H1 (cell line): ENCODE measurements around the gene QSER1. TPM values are rescaled to one million over a fixed set of nuclear protein-coding genes. Genes with fewer than 3 reads are reported as not detected.

ENCODE experiments used
- CTCF ChIA-PET: fragments of 300-600 bp; sonication (Branson Sonifier 250); formaldehyde crosslinking; loops from one replicate; lab custom pipeline; 2021; ENCODE audit not compliant: partially characterized antibody; lab: Charles Lee
- POLR2A ChIA-PET: fragments of 300-600 bp; sonication (Branson Sonifier 250); formaldehyde crosslinking; loops from one replicate; lab custom pipeline; 2021; ENCODE audit warnings: inconsistent platforms; ENCODE audit not compliant: partially characterized antibody; lab: Charles Lee
- DNase-seq, 2 experiments: peaks; one replicate each; pipeline versions ENCODE4 v3.0.0 to v3.0.0-alpha.2; 2010 to 2022; ENCODE audit warnings: low spot score in 2 of 2, low read depth in 1 of 2, mixed read lengths in 1 of 2
- FAIRE-seq: peaks from 2 replicates; lab custom pipeline; 2011; peaks lifted over from hg19 to GRCh38; lab: Jason Lieb, UNC
- H2AFZ ChIP-seq: 2 replicates; pipeline ENCODE4 v1.8.1; 2012; ENCODE audit warnings: low read length, inconsistent platforms
- H2AK5ac ChIP-seq: 2 replicates; pipeline ENCODE4 v1.6.1; 2013; ENCODE audit warnings: low read depth, low read length
- H2BK120ac ChIP-seq: replicated peaks from 2 replicates; pipeline ENCODE3; 2013; ENCODE audit warnings: low read depth, low read length, inconsistent platforms
- H2BK12ac ChIP-seq: 2 replicates; pipeline ENCODE4 v1.6.1; 2013; ENCODE audit warnings: low read depth, low read length
- H2BK15ac ChIP-seq: 2 replicates; pipeline ENCODE4 v1.6.1; 2013; ENCODE audit warnings: low read length
- H2BK20ac ChIP-seq: 2 replicates; pipeline ENCODE4 v1.6.1; 2013; ENCODE audit warnings: low read length
- H2BK5ac ChIP-seq: 2 replicates; pipeline ENCODE4 v1.6.1; 2013; ENCODE audit warnings: low read depth, low read length
- H3K14ac ChIP-seq: 2 replicates; pipeline ENCODE4 v1.6.1; 2013; ENCODE audit warnings: inconsistent platforms; ENCODE audit not compliant: insufficient read length
- H3K18ac ChIP-seq: 2 replicates; pipeline ENCODE4 v1.6.1; 2013; ENCODE audit warnings: low read length; ENCODE audit errors: extremely low read depth
- H3K23ac ChIP-seq: 2 replicates; pipeline ENCODE4 v1.6.1; 2013; ENCODE audit warnings: inconsistent platforms; ENCODE audit not compliant: insufficient read length
- H3K23me2 ChIP-seq: 2 replicates; pipeline ENCODE4 v1.6.1; 2013; ENCODE audit warnings: low read depth, low read length
- H3K27ac ChIP-seq: 2 replicates; pipeline ENCODE4 v1.6.1; 2011; ENCODE audit warnings: low read depth, low read length, inconsistent platforms
- H3K27me3 ChIP-seq, 4 experiments: replicated peaks in 1 of 4; 1 replicate in 1 of 4; 2 replicates in 3 of 4; pipeline versions ENCODE4 v1.6.1 to v1.8.1; 2011 to 2013; ENCODE audit warnings: low read length in 3 of 4, mild to moderate bottlenecking in 3 of 4, inconsistent platforms in 2 of 4, mixed read lengths in 2 of 4, moderate library complexity in 1 of 4; ENCODE audit not compliant: control insufficient read depth in 3 of 4, insufficient read depth in 3 of 4; ENCODE audit errors: extremely low read depth in 1 of 4
- H3K36me3 ChIP-seq, 4 experiments: 2 replicates each; pipeline versions ENCODE4 v1.6.1 to v1.8.1; 2011 to 2013; ENCODE audit warnings: mild to moderate bottlenecking in 4 of 4, low read length in 3 of 4, moderate library complexity in 2 of 4, control low read depth in 1 of 4, inconsistent platforms in 1 of 4; ENCODE audit not compliant: insufficient read depth in 4 of 4, control insufficient read depth in 2 of 4
- H3K4ac ChIP-seq: replicated peaks from 2 replicates; pipeline ENCODE3; 2013; ENCODE audit warnings: low read length, low read depth, mixed read lengths, inconsistent platforms; ENCODE audit not compliant: insufficient read length
- H3K4me1 ChIP-seq, 4 experiments: replicated peaks in 1 of 4; 1 replicate in 1 of 4; 2 replicates in 3 of 4; pipeline versions ENCODE4 v1.6.1 to v1.8.1; 2011 to 2013; ENCODE audit warnings: low read length in 3 of 4, inconsistent platforms in 2 of 4, mixed read lengths in 1 of 4; ENCODE audit not compliant: insufficient read depth in 4 of 4, control insufficient read depth in 3 of 4
- H3K4me2 ChIP-seq, 2 experiments: 2 replicates each; pipeline versions ENCODE4 v1.6.1 to v1.8.1; 2011 to 2013; ENCODE audit warnings: low read depth in 2 of 2, low read length in 2 of 2, control low read depth in 1 of 2, inconsistent platforms in 1 of 2, mild to moderate bottlenecking in 1 of 2; ENCODE audit not compliant: insufficient read depth in 1 of 2
- H3K4me3 ChIP-seq, 4 experiments: fragments of 200-600, 300-600 bp in 1 of 4; sonication (generic), shearing (Covaris generic), sonication (Bioruptor Twin) in 1 of 4; 2 replicates each; pipeline versions ENCODE4 v1.5.1 to v1.8.1; 2011 to 2016; ENCODE audit warnings: low read length in 4 of 4, low read depth in 3 of 4, control low read depth in 2 of 4, inconsistent platforms in 2 of 4, mild to moderate bottlenecking in 2 of 4, mixed read lengths in 1 of 4, moderate library complexity in 1 of 4; ENCODE audit not compliant: insufficient read depth in 2 of 4; ENCODE audit errors: extremely low read depth in 1 of 4
- H3K56ac ChIP-seq: replicated peaks from 2 replicates; pipeline ENCODE3; 2013; ENCODE audit warnings: low read depth, mild to moderate bottlenecking, mixed read lengths, low read length, inconsistent platforms; ENCODE audit not compliant: insufficient read length
- H3K79me1 ChIP-seq: 2 replicates; pipeline ENCODE4 v1.6.1; 2013; ENCODE audit warnings: low read depth, low read length, control low read depth
- H3K79me2 ChIP-seq, 2 experiments: 2 replicates each; pipeline versions ENCODE4 v1.6.1 to v1.8.1; 2012 to 2013; ENCODE audit warnings: low read length in 2 of 2, mild to moderate bottlenecking in 2 of 2, inconsistent platforms in 1 of 2; ENCODE audit not compliant: insufficient read depth in 2 of 2, control insufficient read depth in 1 of 2
- H3K9ac ChIP-seq, 4 experiments: replicated peaks in 1 of 4; 1 replicate in 1 of 4; 2 replicates in 3 of 4; pipeline versions ENCODE4 v1.6.1 to v1.8.1; 2011 to 2013; ENCODE audit warnings: low read depth in 3 of 4, low read length in 3 of 4, control low read depth in 2 of 4, mild to moderate bottlenecking in 2 of 4, moderate library complexity in 2 of 4, inconsistent platforms in 1 of 4; ENCODE audit errors: extremely low read depth in 1 of 4
- H3K9me3 ChIP-seq, 2 experiments: 2 replicates each; pipeline versions ENCODE4 v1.6.1 to v1.8.1; 2012 to 2013; ENCODE audit warnings: mild to moderate bottlenecking in 2 of 2, moderate library complexity in 2 of 2, control low read depth in 1 of 2, inconsistent platforms in 1 of 2, low read depth in 1 of 2, low read length in 1 of 2, mixed read lengths in 1 of 2; ENCODE audit not compliant: insufficient read depth in 2 of 2
- H4K20me1 ChIP-seq, 2 experiments: replicated peaks in 1 of 2; 2 replicates each; pipeline versions ENCODE3 to v1.8.1; 2011 to 2013; ENCODE audit warnings: inconsistent platforms in 2 of 2, low read length in 2 of 2, mild to moderate bottlenecking in 1 of 2; ENCODE audit not compliant: insufficient read depth in 2 of 2, control insufficient read depth in 1 of 2
- H4K5ac ChIP-seq: 2 replicates; pipeline ENCODE4 v1.6.1; 2013; ENCODE audit warnings: low read length, low read depth, mixed read lengths, inconsistent platforms; ENCODE audit not compliant: insufficient read length
- H4K8ac ChIP-seq: 2 replicates; pipeline ENCODE4 v1.8.0; 2013; ENCODE audit warnings: mild to moderate bottlenecking, moderate library complexity, low read length, inconsistent platforms; ENCODE audit not compliant: insufficient read depth; ENCODE audit errors: extremely low read depth
- H4K91ac ChIP-seq: replicated peaks from 2 replicates; pipeline ENCODE3; 2013; ENCODE audit warnings: low read length, mixed read lengths, inconsistent platforms; ENCODE audit not compliant: insufficient read length
- EGR1 ChIP-seq: IDR thresholded peaks from 2 replicates; pipeline ENCODE4 v1.6.1; 2011; ENCODE audit warnings: low read depth, low read length, borderline replicate concordance
- HDAC2 ChIP-seq, 2 experiments: fragments of 300-600 bp in 1 of 2; sonication (generic) in 1 of 2; IDR thresholded peaks; 2 replicates each; pipeline ENCODE4 v1.6.1; 2011 to 2012; ENCODE audit warnings: low read depth in 2 of 2, low read length in 2 of 2, mild to moderate bottlenecking in 2 of 2, moderate library complexity in 2 of 2, borderline replicate concordance in 1 of 2, inconsistent platforms in 1 of 2
- PHF8 ChIP-seq: fragments of 200-600 bp; sonication (generic); conservative IDR thresholded peaks from 2 replicates; pipeline ENCODE4 v1.7.1; 2012; ENCODE audit warnings: low read depth, mild to moderate bottlenecking, inconsistent platforms, low read length, moderate library complexity
- POLR2A ChIP-seq, 2 experiments: IDR thresholded peaks; 1 replicate in 1 of 2; 2 replicates in 1 of 2; pipeline ENCODE4 v1.6.1; 2011; ENCODE audit warnings: low read depth in 2 of 2, low read length in 2 of 2, mild to moderate bottlenecking in 2 of 2; ENCODE audit errors: control extremely low read depth in 1 of 2
- POLR2AphosphoS5 ChIP-seq: IDR thresholded peaks from 2 replicates; pipeline ENCODE4 v1.6.1; 2011; ENCODE audit warnings: low read depth, low read length
- WGBS, 2 experiments: shearing (Covaris generic) in 1 of 2; methylation state at CpG; one replicate each; pipeline versions ENCODE4 v1.1.6 to v1.1.7; 2013 to 2015; ENCODE audit warnings: low lambda C conversion rate in 2 of 2, mixed read lengths in 2 of 2, inconsistent platforms in 1 of 2, low coverage in 1 of 2, missing lambda C conversion rate in 1 of 2; ENCODE audit not compliant: insufficient replicate concordance in 2 of 2, insufficient coverage in 1 of 2, insufficient read length in 1 of 2; ENCODE audit errors: extremely low coverage in 1 of 2, missing lambda C conversion rate in 1 of 2; 5-methylcytosine and 5-hydroxymethylcytosine counted together
- polyA plus RNA-seq, 7 experiments: library from polyadenylated mRNA; depleted of rRNA in 3 of 7; stranded (reverse) in 5 of 7; unstranded in 2 of 7; fragments of >200 nt in 5 of 7; fragments of 200-250 nt in 2 of 7; gene quantifications; 1 replicate in 5 of 7; 2 replicates in 1 of 7; 4 replicates in 1 of 7; pipeline versions ENCODE4 v1.2.1 to v1.2.3, GENCODE V29; 2011 to 2013; ENCODE audit warnings: missing spikeins in 2 of 7, mixed read lengths in 2 of 7
- total RNA-seq: library from RNA; stranded (reverse); fragmentation: NEBNext Ultra II Directional; extraction: Animal tissue kit (Norgen Biotek cat#: 25700); gene quantifications from 2 replicates; pipeline ENCODE4 v1.2.1, GENCODE V29; 2021
- TF ChIP-seq, protein P1 (sequence below), 3 experiments: IDR thresholded peaks; 1 replicate in 2 of 3; 2 replicates in 1 of 3; pipeline versions ENCODE4 v1.5.1 to v1.6.1; 2011; ENCODE audit warnings: low read length in 3 of 3, mild to moderate bottlenecking in 3 of 3, inconsistent platforms in 2 of 3, low read depth in 1 of 3, moderate library complexity in 1 of 3; ENCODE audit not compliant: insufficient read depth in 1 of 3; ENCODE audit errors: control extremely low read depth in 1 of 3

QSER1 gene
- total and polyA plus RNA-seq, 2 of the 8 experiments (the other 6 are each of a cell fraction or from before 2014, with no cell fraction given): 29.3 to 117 TPM

DNA sequence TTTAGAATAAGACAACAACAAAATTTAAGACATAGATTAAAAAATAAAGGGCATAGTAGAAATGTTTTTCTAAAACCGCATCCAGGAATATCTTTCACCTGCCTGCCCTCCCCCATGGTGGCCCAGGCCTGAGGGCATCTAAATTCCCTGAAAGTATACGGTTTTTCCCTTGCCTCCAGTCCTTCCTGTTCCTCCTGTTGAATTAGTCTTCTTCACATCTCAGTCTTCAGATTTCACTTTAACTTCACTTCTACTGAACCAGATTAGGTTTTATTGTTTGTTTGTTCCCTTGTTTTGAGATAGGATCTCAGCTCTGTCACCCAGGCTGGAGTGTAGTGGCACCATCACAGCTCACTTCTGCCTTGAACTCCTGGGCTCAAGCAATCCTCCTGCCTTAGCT lies 90.0 kb downstream of the QSER1 start:
- WGBS, 2 experiments: 90% methylated on average over 2 of the region's 2 CpGs; no CpG with 5 or more reads in 1 of the 2 experiments
- Histone ChIP-seq H3K23ac (no peak overlapping the region), H4K20me1 (no peaks in the 10 kb centered on the region), H2BK12ac (no peak overlapping the region), H2BK15ac (no peak overlapping the region), H4K91ac (no peak overlapping the region), H3K18ac (no peak overlapping the region), H3K27me3 (no peaks in the 10 kb centered on the region), H2BK5ac (no peak overlapping the region), H3K36me3 (peaks cover 2 to 21% (median 10%) of the 10 kb centered on the region in 4 experiments; a peak in 5 of 8 replicates), H3K9ac (no peak overlapping the region), H3K23me2 (no peaks in the 10 kb centered on the region), H3K56ac (no peak overlapping the region), H3K79me2 (no peaks in the 10 kb centered on the region), H3K4me1 (no peaks in the 10 kb centered on the region), H3K27ac (no peak overlapping the region), H3K14ac (no peak overlapping the region), H3K4me3 (no peak overlapping the region), H2BK120ac (no peak overlapping the region), H3K9me3 (no peaks in the 10 kb centered on the region), H4K8ac (no peak overlapping the region), H4K5ac (no peak overlapping the region), H2AFZ (no peak overlapping the region), H3K79me1 (0 out of 2 replicates have a peak, but pooled peaks cover 3% of the 10 kb centered on the region), H2AK5ac (no peak overlapping the region), H3K4ac (no peak overlapping the region), H3K4me2 (no peak overlapping the region), H2BK20ac (no peak overlapping the region)
- ChIA-PET CTCF (interaction anchor here (1.2 kb wide), 2 partner anchors 23 to 81 kb away, joined by 3 to 4 read pairs; no protein-coding TSS in a partner anchor), POLR2A (interaction anchor here (1.2 to 2.5 kb wide), 3 partner anchors 14 to 83 kb away, joined by 3 to 9 read pairs (median 4); no protein-coding TSS in a partner anchor)
- DNase-seq (no peak), FAIRE-seq (no peak)
- TF ChIP-seq EGR1 (no peak), HDAC2 (IDR thresholded peaks at IDR 0.05; ENCODE audit: borderline replicate concordance in 1 of 2, low read depth in 2 of 2, low read length in 2 of 2) (no peak), POLR2AphosphoS5 (peak; percentile 70; the same call in 1 of the 2 replicates), POLR2A (IDR thresholded peaks at IDR 0.05; ENCODE audit: control extremely low read depth in 1 of 2, low read depth in 2 of 2, low read length in 2 of 2) (no peak; a peak in 1 of 3 replicates), PHF8 (no peak)
- TF ChIP-seq, protein P1, sequence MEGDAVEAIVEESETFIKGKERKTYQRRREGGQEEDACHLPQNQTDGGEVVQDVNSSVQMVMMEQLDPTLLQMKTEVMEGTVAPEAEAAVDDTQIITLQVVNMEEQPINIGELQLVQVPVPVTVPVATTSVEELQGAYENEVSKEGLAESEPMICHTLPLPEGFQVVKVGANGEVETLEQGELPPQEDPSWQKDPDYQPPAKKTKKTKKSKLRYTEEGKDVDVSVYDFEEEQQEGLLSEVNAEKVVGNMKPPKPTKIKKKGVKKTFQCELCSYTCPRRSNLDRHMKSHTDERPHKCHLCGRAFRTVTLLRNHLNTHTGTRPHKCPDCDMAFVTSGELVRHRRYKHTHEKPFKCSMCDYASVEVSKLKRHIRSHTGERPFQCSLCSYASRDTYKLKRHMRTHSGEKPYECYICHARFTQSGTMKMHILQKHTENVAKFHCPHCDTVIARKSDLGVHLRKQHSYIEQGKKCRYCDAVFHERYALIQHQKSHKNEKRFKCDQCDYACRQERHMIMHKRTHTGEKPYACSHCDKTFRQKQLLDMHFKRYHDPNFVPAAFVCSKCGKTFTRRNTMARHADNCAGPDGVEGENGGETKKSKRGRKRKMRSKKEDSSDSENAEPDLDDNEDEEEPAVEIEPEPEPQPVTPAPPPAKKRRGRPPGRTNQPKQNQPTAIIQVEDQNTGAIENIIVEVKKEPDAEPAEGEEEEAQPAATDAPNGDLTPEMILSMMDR (IDR thresholded peaks at IDR 0.05; ENCODE audit: control extremely low read depth in 1 of 3, insufficient read depth in 1 of 3, low read depth in 1 of 3, low read length in 3 of 3): no peak
